Stimulated activated CD8-positive, alpha-beta memory T cell treated with anti-CD3 and anti-CD28 coated beads, Interleukin-4, amount 100 ng/mL, for 4 hours (primary cell): Measurements from ENCODE around the gene ETNK2.

Source experiments
- DNase-seq, 2 donors: peaks; one replicate each; pipeline ENCODE4 v3.0.0-alpha.2; 2020; ENCODE audit warnings: low read depth in 2 of 2, low spot score in 1 of 2

Gene ETNK2

GRCh38 chr1:204149107-204149506, 2.7 kb downstream of the ETNK2 start:
- DNase-seq = no peak

GRCh38 chr1:204147406-204148383, 4.1 kb downstream of the ETNK2 start:
- no peak for DNase-seq

GRCh38 chr1:204146965-204147364, 4.9 kb downstream of the ETNK2 start:
- DNase-seq = no peak

- DNase-seq = no peak
These were observed 5.5 kb downstream of the ETNK2 start for GRCh38 chr1:204146309-204146708.

GRCh38 chr1:204145033-204145504, 6.8 kb downstream of the ETNK2 start:
- no peak for DNase-seq

- no peak for DNase-seq
These were observed 8.4 kb downstream of the ETNK2 start for GRCh38 chr1:204143276-204144041.

GRCh38 chr1:204142032-204142974, 9.5 kb downstream of the ETNK2 start:
- DNase-seq = no peak

GRCh38 chr1:204141131-204141530, 10.7 kb downstream of the ETNK2 start:
- no peak for DNase-seq

GRCh38 chr1:204139952-204140351, 11.9 kb downstream of the ETNK2 start:
- no peak for DNase-seq

- DNase-seq = no peak
These were observed 12.8 kb downstream of the ETNK2 start for GRCh38 chr1:204139088-204139487.

GRCh38 chr1:204136814-204137213, 15.0 kb downstream of the ETNK2 start:
- no peak for DNase-seq

- DNase-seq = no peak
These were observed 17.7 kb downstream of the ETNK2 start for GRCh38 chr1:204134103-204134502.

GRCh38 chr1:204132718-204133117, 19.1 kb downstream of the ETNK2 start:
- DNase-seq = no peak

GRCh38 chr1:204131978-204132377, 19.9 kb downstream of the ETNK2 start:
- DNase-seq = no peak

- no peak for DNase-seq
These were observed 20.6 kb downstream of the ETNK2 start for GRCh38 chr1:204130981-204131892.

GRCh38 chr1:204130178-204130577, 21.7 kb downstream of the ETNK2 start:
- DNase-seq = no peak

- DNase-seq = peak; percentile 8 to 22
These were observed 22.6 kb downstream of the ETNK2 start for GRCh38 chr1:204128964-204129896.

- DNase-seq = no peak
These were observed 23.3 kb downstream of the ETNK2 start for GRCh38 chr1:204128464-204128963.
